Smooth muscle cell (in vitro differentiated cells): ENCODE measurements around the gene TMEM198. TPM values are rescaled to one million over a fixed set of nuclear protein-coding genes. Genes with fewer than 3 reads are reported as not detected.

ENCODE experiments used
- DNase-seq: peaks from one replicate; lab custom pipeline; 2025; ENCODE audit not compliant: unreplicated experiment; lab: John Stamatoyannopoulos, UW
- H2AFZ ChIP-seq: fragments of 200-600 bp; sonication (generic); 2 replicates; pipeline ENCODE4 v1.6.0; 2016; ENCODE audit warnings: antibody characterized with exemption, low read depth, mild to moderate bottlenecking
- H3F3A ChIP-seq: fragments of 200-600 bp; sonication (generic); 2 replicates; pipeline ENCODE4 v1.6.0; 2017; ENCODE audit warnings: antibody characterized with exemption, low read depth
- H3K27ac ChIP-seq: fragments of 200-600 bp; sonication (generic); 2 replicates; pipeline ENCODE4 v1.5.1; 2016; ENCODE audit warnings: low read depth, mild to moderate bottlenecking
- H3K27me3 ChIP-seq: fragments of 200-600 bp; sonication (generic); 2 replicates; pipeline ENCODE4 v1.6.1; 2016; ENCODE audit warnings: low read depth, mild to moderate bottlenecking
- H3K36me3 ChIP-seq: fragments of 200-600 bp; sonication (generic); 2 replicates; pipeline ENCODE4 v1.5.1; 2016; ENCODE audit warnings: low read depth
- H3K4me1 ChIP-seq: fragments of 200-600 bp; sonication (generic); 2 replicates; pipeline ENCODE4 v1.5.1; 2016; ENCODE audit warnings: low read depth
- H3K4me2 ChIP-seq: fragments of 200-600 bp; sonication (generic); 2 replicates; pipeline ENCODE4 v1.6.0; 2016; ENCODE audit warnings: mild to moderate bottlenecking
- H3K4me3 ChIP-seq: fragments of 200-600 bp; sonication (generic); 2 replicates; pipeline ENCODE4 v1.5.1; 2016; ENCODE audit warnings: mild to moderate bottlenecking
- H3K79me2 ChIP-seq: fragments of 200-600 bp; sonication (generic); 2 replicates; pipeline ENCODE4 v1.6.0; 2016; ENCODE audit warnings: low read depth, mild to moderate bottlenecking
- H3K9ac ChIP-seq: fragments of 200-600 bp; sonication (generic); 2 replicates; pipeline ENCODE4 v1.6.0; 2016; ENCODE audit warnings: low read depth
- H3K9me3 ChIP-seq: fragments of 200-600 bp; sonication (generic); replicated peaks from 2 replicates; pipeline ENCODE4 v1.5.1; 2016; ENCODE audit warnings: low read depth
- H4K20me1 ChIP-seq: fragments of 200-600 bp; sonication (generic); 2 replicates; pipeline ENCODE4 v1.6.0; 2016; ENCODE audit warnings: low read depth
- WGBS: methylation state at CpG from one replicate; pipeline ENCODE4 v1.1.7; 2016; ENCODE audit warnings: low lambda C conversion rate; 5-methylcytosine and 5-hydroxymethylcytosine counted together
- microRNA-seq: library from miRNA; unstranded; fragments of <30 nt; microRNA quantifications from one replicate; pipeline ENCODE4, GENCODE V29; 2016; ENCODE audit warnings: borderline number of aligned reads
- polyA plus RNA-seq: library from polyadenylated mRNA; unstranded; fragments of >200 nt; fragmentation: Nextera tagmentation; extraction: Ambion mirVana; gene quantifications from 2 replicates; pipeline ENCODE4 v1.2.1, GENCODE V29; 2016
- small RNA-seq: library from RNA; depleted of rRNA; stranded (forward); fragments of <200 nt; gene quantifications from one replicate; pipeline ENCODE3, GENCODE V24; 2014
- total RNA-seq: library from RNA; depleted of rRNA; stranded (reverse); fragments of >200 nt; gene quantifications from 2 replicates; pipeline ENCODE4 v1.2.3, GENCODE V29; 2014
- TF ChIP-seq, protein P1 (sequence below): fragments of 200-600 bp; sonication (generic); IDR thresholded peaks from 2 replicates; pipeline ENCODE4 v1.5.1; 2017; ENCODE audit warnings: borderline replicate concordance, mild to moderate bottlenecking, antibody characterized with exemption; ENCODE audit not compliant: insufficient read depth, poor library complexity, severe bottlenecking

The TMEM198 gene
- total and polyA plus RNA-seq, 2 experiments from 2014 or later = 3.3 to 6.9 TPM

DNA sequence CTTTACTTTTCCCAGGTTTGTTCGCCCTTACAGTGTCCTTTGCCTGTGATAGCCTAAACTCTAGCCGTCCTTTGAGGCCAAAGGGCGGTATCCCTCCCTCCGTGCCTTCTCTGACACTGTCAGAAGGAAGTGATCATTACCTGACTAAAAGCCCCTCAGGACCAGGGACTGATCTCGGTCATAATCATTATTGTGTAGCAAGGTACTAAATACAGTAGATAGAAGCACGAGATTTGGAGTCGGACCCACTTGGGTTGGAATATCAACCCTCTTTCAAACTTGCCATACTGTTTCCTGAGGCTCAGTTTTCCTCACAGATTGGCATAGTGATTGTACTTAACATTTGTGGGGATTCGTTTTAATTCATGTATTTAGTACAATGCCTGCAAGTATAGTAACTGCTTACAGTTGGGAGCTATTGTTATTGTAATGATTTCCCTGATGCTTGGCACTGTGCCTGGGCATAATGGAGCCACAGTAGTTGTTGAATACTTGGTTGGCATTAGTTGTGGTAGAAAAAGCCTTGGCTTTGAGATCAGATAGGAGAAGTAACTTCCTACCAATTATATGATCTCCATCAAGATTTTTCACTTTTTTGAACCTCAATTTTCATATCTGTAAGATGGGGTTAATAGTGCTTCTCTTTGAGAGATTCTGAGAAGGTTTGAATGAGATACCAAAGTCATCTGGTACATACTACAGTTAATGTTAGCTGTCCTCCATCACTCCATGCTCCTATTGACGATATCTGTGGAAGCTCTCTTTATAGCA is 54.7 kb downstream of the TMEM198 start:
- DNase-seq = no peak

More for the DNA sequence above, 54.7 kb downstream of the TMEM198 start:
- no peaks in the 10 kb centered on the region for H4K20me1 ChIP-seq
- H3K4me3 ChIP-seq = peak overlapping the region; percentile 64
- peak overlapping the region; percentile 90 for H2AFZ ChIP-seq
- no peaks in the 10 kb centered on the region for H3K36me3 ChIP-seq
- 33% methylated on average over 9 of the region's 9 CpGs for WGBS
- TF ChIP-seq, protein P1, sequence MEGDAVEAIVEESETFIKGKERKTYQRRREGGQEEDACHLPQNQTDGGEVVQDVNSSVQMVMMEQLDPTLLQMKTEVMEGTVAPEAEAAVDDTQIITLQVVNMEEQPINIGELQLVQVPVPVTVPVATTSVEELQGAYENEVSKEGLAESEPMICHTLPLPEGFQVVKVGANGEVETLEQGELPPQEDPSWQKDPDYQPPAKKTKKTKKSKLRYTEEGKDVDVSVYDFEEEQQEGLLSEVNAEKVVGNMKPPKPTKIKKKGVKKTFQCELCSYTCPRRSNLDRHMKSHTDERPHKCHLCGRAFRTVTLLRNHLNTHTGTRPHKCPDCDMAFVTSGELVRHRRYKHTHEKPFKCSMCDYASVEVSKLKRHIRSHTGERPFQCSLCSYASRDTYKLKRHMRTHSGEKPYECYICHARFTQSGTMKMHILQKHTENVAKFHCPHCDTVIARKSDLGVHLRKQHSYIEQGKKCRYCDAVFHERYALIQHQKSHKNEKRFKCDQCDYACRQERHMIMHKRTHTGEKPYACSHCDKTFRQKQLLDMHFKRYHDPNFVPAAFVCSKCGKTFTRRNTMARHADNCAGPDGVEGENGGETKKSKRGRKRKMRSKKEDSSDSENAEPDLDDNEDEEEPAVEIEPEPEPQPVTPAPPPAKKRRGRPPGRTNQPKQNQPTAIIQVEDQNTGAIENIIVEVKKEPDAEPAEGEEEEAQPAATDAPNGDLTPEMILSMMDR = no peak
- H3F3A ChIP-seq = peaks cover 20% of the 10 kb centered on the region
- H3K79me2 ChIP-seq = peaks cover 5% of the 10 kb centered on the region
- peak overlapping the region; percentile 86 for H3K27ac ChIP-seq
- peak overlapping the region; percentile 89 for H3K4me2 ChIP-seq
- peaks cover 10% of the 10 kb centered on the region for H3K4me1 ChIP-seq
- no peaks in the 10 kb centered on the region for H3K9me3 ChIP-seq
- H3K27me3 ChIP-seq = no peaks in the 10 kb centered on the region
- peak overlapping the region; percentile 64 for H3K9ac ChIP-seq

Small RNA genes within 50 kb of the gene (microRNA-seq; reads per million reads assigned to microRNA genes)
- not detected for gene MIR3132

Small RNA genes within 50 kb of the gene (small RNA-seq; reads per million reads assigned to genes)
- not detected for gene MIR3132
- not detected for gene RN7SKP213

Other genes with a start within 250 kb of the TMEM198 start
- 10.7 and 19.4 TPM in 2 replicates for gene PTPRN, start 234.6 kb upstream of the TMEM198 start, total RNA-seq
- gene PTPRN, start 234.6 kb upstream of the TMEM198 start, polyA plus RNA-seq = 31.1 and 36.4 TPM in 2 replicates
- not detected in 2 replicates for gene RESP18, start 211.3 kb upstream of the TMEM198 start, total RNA-seq
- gene RESP18, start 211.3 kb upstream of the TMEM198 start, polyA plus RNA-seq = not detected in 2 replicates
- gene DNPEP, start 156.1 kb upstream of the TMEM198 start, total RNA-seq = 24.9 and 137 TPM in 2 replicates
- gene DNPEP, start 156.1 kb upstream of the TMEM198 start, polyA plus RNA-seq = 48.1 and 61.8 TPM in 2 replicates
- 103 and 127 TPM in 2 replicates for gene DES, start 125.7 kb upstream of the TMEM198 start, total RNA-seq
- 106 and 109 TPM in 2 replicates for gene DES, start 125.7 kb upstream of the TMEM198 start, polyA plus RNA-seq
- gene SPEG, start 109.2 kb upstream of the TMEM198 start, total RNA-seq = 14.9 and 38.8 TPM in 2 replicates
- 37.8 and 40.5 TPM in 2 replicates for gene SPEG, start 109.2 kb upstream of the TMEM198 start, polyA plus RNA-seq
- 52.2 and 59.3 TPM in 2 replicates for gene GMPPA, start 45.1 kb upstream of the TMEM198 start, total RNA-seq
- 77.8 and 81.7 TPM in 2 replicates for gene GMPPA, start 45.1 kb upstream of the TMEM198 start, polyA plus RNA-seq
- gene ASIC4, start 29.5 kb upstream of the TMEM198 start, total RNA-seq = 0.49 TPM in 1 of 2 replicates, not detected in the other
- gene ASIC4, start 29.5 kb upstream of the TMEM198 start, polyA plus RNA-seq = 0.32 and 1.7 TPM in 2 replicates
- gene CHPF, start 219 bp upstream of the TMEM198 start, total RNA-seq = 141 and 156 TPM in 2 replicates
- 319 and 344 TPM in 2 replicates for gene CHPF, start 219 bp upstream of the TMEM198 start, polyA plus RNA-seq
- gene OBSL1, start 27.5 kb downstream of the TMEM198 start, total RNA-seq = 47.1 and 71.9 TPM in 2 replicates
- 51.1 and 67.9 TPM in 2 replicates for gene OBSL1, start 27.5 kb downstream of the TMEM198 start, polyA plus RNA-seq
- 2.4 and 4.0 TPM in 2 replicates for gene INHA, start 28.3 kb downstream of the TMEM198 start, total RNA-seq
- 4.3 and 16.7 TPM in 2 replicates for gene INHA, start 28.3 kb downstream of the TMEM198 start, polyA plus RNA-seq
- 5.7 and 10.2 TPM in 2 replicates for gene STK11IP, start 53.8 kb downstream of the TMEM198 start, total RNA-seq
- 13.6 and 22.5 TPM in 2 replicates for gene STK11IP, start 53.8 kb downstream of the TMEM198 start, polyA plus RNA-seq
- 3.4 and 4.9 TPM in 2 replicates for gene SLC4A3, start 83.6 kb downstream of the TMEM198 start, total RNA-seq
- 12.1 and 13.6 TPM in 2 replicates for gene SLC4A3, start 83.6 kb downstream of the TMEM198 start, polyA plus RNA-seq